ENCODE results near the gene PIK3C3.

DNA sequence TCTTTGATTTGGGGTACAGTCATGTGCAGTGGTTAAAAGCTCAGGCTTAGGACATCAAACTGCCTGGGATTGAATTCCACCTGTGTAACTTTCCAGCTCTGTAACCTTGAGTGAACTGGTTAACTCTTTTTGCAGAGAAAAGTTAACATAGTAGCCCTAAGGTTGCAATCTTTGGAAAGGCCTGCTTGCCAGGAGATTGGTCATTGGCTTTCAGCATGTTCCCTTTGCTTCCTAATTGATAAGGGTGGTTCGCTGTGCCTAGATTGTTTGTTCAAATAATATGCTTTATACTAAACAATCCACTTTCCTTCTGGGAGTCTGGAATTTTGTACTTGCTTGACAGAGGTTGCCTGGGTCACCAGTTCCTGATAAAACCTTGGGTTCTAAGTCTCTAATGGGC lies 86.8 kb downstream of the PIK3C3 start:
- TF ChIP-seq, protein P1, sequence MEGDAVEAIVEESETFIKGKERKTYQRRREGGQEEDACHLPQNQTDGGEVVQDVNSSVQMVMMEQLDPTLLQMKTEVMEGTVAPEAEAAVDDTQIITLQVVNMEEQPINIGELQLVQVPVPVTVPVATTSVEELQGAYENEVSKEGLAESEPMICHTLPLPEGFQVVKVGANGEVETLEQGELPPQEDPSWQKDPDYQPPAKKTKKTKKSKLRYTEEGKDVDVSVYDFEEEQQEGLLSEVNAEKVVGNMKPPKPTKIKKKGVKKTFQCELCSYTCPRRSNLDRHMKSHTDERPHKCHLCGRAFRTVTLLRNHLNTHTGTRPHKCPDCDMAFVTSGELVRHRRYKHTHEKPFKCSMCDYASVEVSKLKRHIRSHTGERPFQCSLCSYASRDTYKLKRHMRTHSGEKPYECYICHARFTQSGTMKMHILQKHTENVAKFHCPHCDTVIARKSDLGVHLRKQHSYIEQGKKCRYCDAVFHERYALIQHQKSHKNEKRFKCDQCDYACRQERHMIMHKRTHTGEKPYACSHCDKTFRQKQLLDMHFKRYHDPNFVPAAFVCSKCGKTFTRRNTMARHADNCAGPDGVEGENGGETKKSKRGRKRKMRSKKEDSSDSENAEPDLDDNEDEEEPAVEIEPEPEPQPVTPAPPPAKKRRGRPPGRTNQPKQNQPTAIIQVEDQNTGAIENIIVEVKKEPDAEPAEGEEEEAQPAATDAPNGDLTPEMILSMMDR (IDR thresholded peaks at IDR 0.05) = no peak
- TF ChIP-seq TCF7L2 (IDR thresholded peaks at IDR 0.05; ENCODE audit: low read depth, low read length) (no peak), POLR2AphosphoS5 (IDR thresholded peaks at IDR 0.05; ENCODE audit: low read depth, low read length) (no peak)
- TF ChIP-seq, protein P2, sequence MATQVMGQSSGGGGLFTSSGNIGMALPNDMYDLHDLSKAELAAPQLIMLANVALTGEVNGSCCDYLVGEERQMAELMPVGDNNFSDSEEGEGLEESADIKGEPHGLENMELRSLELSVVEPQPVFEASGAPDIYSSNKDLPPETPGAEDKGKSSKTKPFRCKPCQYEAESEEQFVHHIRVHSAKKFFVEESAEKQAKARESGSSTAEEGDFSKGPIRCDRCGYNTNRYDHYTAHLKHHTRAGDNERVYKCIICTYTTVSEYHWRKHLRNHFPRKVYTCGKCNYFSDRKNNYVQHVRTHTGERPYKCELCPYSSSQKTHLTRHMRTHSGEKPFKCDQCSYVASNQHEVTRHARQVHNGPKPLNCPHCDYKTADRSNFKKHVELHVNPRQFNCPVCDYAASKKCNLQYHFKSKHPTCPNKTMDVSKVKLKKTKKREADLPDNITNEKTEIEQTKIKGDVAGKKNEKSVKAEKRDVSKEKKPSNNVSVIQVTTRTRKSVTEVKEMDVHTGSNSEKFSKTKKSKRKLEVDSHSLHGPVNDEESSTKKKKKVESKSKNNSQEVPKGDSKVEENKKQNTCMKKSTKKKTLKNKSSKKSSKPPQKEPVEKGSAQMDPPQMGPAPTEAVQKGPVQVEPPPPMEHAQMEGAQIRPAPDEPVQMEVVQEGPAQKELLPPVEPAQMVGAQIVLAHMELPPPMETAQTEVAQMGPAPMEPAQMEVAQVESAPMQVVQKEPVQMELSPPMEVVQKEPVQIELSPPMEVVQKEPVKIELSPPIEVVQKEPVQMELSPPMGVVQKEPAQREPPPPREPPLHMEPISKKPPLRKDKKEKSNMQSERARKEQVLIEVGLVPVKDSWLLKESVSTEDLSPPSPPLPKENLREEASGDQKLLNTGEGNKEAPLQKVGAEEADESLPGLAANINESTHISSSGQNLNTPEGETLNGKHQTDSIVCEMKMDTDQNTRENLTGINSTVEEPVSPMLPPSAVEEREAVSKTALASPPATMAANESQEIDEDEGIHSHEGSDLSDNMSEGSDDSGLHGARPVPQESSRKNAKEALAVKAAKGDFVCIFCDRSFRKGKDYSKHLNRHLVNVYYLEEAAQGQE (IDR thresholded peaks at IDR 0.05; ENCODE audit: insufficient read depth in 1 of 2, low read depth in 2 of 2, low read length in 1 of 2) = no peak

Data from Panc1 (cell line).